Brain microvascular endothelial cell (primary cell): Measurements from ENCODE around the gene NRF1.

Experiments
- DNase-seq: peaks from one replicate; pipeline ENCODE4 v3.0.0-alpha.2; 2020
- H3K27ac ChIP-seq: fragments of 250-450 bp; sonication (Bioruptor Pico); 2 replicates; pipeline ENCODE4 v1.5.1; 2020; ENCODE audit warnings: mild to moderate bottlenecking, moderate library complexity
- H3K27me3 ChIP-seq: fragments of 250-450 bp; sonication (Bioruptor Pico); replicated peaks from 2 replicates; pipeline ENCODE4 v1.5.1; 2020; ENCODE audit warnings: mild to moderate bottlenecking
- H3K36me3 ChIP-seq: fragments of 250-450 bp; sonication (Bioruptor Pico); replicated peaks from 2 replicates; pipeline ENCODE4 v1.5.1; 2020; ENCODE audit warnings: mild to moderate bottlenecking
- H3K4me3 ChIP-seq: 2 replicates; pipeline ENCODE4 v1.5.1; 2011; ENCODE audit warnings: low read depth, mild to moderate bottlenecking, control low read depth, low read length, moderate library complexity
- in situ Hi-C: cut with HindIII; loops from 2 replicates; pipeline ENCODE4 v1.10.0; 2017; ENCODE audit warnings: low sequenced_read_pairs, low pct_ligation_motif_present
- TF ChIP-seq, protein P1 (sequence below): IDR thresholded peaks from 2 replicates; pipeline ENCODE4 v1.5.1; 2011; ENCODE audit warnings: low read depth, mild to moderate bottlenecking, moderate library complexity, low read length, control low read depth, inconsistent platforms; ENCODE audit errors: missing control alignments

NRF1 gene

DNA sequence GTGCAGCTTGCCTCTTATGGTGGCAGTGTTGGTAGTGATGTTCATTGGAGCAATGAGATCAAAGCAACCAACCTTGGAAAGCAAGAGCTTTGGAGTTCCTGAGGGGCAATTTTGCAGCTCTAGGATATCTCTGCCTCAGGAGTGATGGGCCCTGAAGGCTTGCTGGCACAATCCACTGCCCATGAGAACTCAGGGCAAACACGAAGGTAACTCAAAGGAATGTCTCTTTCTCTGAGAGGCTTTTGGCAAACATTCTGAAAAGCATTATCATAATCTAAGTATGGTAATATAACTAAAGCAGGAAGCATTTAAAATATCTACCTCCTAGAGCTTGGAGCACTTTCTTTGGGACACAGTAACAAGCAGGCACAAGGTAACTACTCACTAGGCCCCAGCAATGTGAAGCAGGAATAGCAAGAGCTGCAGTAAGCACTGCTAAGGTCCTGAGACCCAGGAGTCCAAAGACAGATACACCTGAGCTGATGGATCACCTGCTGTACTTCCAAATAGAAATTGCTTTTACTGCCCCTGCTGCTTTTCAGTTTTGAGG lies 103.1 kb downstream of the NRF1 start:
- TF ChIP-seq, protein P1, sequence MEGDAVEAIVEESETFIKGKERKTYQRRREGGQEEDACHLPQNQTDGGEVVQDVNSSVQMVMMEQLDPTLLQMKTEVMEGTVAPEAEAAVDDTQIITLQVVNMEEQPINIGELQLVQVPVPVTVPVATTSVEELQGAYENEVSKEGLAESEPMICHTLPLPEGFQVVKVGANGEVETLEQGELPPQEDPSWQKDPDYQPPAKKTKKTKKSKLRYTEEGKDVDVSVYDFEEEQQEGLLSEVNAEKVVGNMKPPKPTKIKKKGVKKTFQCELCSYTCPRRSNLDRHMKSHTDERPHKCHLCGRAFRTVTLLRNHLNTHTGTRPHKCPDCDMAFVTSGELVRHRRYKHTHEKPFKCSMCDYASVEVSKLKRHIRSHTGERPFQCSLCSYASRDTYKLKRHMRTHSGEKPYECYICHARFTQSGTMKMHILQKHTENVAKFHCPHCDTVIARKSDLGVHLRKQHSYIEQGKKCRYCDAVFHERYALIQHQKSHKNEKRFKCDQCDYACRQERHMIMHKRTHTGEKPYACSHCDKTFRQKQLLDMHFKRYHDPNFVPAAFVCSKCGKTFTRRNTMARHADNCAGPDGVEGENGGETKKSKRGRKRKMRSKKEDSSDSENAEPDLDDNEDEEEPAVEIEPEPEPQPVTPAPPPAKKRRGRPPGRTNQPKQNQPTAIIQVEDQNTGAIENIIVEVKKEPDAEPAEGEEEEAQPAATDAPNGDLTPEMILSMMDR: no peak
- Histone ChIP-seq H3K27me3 (no peaks in the 10 kb centered on the region), H3K4me3 (no peak overlapping the region), H3K36me3 (peaks cover 9% of the 10 kb centered on the region), H3K27ac (no peak overlapping the region)
- no peak for DNase-seq
- in situ Hi-C loops: no loop called here

DNA sequence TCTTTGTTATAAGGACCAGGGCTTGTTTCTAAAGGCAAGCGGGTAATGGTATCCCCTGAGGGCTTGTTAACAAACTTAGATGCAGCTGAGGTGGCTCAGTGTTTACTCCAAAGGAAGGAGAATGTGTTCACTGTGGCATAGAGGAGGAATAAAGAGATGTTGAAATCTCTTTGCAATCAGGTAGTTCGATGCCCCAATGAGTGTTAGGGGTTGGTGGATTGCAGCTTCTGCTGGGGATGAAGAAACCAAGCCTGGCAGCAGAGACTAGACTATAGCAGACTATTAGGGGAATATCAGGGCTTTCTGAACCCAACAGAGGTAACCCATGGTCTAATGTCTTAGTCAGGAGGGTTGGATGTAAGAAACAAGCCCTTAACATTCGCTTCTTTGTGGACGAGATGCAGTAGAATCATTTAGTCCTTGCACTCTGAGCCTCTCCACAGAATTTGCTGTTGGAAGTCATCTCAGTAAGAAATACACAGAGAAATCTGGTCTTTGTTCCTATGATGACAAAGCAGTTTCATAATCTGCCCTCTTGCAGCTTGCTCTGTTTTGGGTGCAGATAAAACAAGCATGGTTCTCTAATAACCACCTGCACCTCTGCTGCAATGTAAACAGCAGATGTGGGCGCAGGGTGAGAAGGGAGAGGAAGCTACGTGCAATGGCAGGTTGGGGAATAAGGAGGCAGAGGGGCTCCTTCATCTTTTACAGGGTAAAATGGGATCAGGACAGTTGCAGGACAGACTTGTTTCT lies 108.6 kb downstream of the NRF1 start:
- H3K27ac ChIP-seq: no peak overlapping the region
- DNase-seq: no peak
- in situ Hi-C loops: no loop called here
- TF ChIP-seq, protein P1: no peak
- no peaks in the 10 kb centered on the region for H3K27me3 ChIP-seq
- H3K36me3 ChIP-seq: peaks cover 5% of the 10 kb centered on the region
- H3K4me3 ChIP-seq: no peak overlapping the region

DNA sequence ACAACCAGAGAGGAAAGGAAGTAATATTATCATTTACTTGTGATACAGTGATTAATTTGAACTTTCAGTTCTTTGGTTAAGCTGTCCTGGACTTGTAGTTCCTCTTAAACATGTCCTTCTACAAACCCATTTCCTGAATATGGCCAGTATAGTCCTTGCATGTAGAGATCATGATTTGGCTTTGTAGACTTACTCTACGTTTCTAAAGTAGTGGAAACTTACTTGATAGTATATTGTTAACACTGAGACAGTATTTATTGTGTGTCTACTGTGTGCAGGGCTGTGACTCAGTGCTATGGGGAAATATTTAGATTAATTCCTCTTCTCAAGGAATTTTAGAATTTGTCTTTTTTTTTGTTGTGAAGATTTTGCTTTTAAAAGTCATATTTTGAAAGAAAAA lies 109.5 kb downstream of the NRF1 start:
- Histone ChIP-seq H3K36me3 (peaks cover 5% of the 10 kb centered on the region), H3K27ac (no peak overlapping the region), H3K27me3 (no peaks in the 10 kb centered on the region), H3K4me3 (no peak overlapping the region)
- TF ChIP-seq, protein P1: no peak
- in situ Hi-C loops: no loop called here
- no peak for DNase-seq

DNA sequence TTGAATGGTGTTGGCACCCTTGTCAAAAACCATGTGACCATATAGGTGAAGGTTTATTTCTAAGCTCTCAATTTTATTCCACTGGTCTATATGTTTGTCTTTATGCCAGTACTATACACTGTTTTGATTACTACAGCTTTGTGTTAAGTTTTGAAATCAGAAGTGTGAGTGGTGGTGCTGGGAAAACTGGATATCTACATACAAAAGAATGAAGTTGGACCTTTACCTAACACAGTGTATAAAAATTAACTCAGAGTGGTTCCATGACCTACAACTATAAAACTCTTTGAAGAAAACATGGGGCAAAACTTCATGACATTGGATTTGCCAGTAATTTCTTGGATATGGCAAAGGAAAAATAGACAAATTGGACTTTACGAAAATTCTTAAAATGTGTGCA lies 112.2 kb downstream of the NRF1 start:
- Histone ChIP-seq H3K4me3 (no peak overlapping the region), H3K36me3 (no peaks in the 10 kb centered on the region), H3K27me3 (no peaks in the 10 kb centered on the region), H3K27ac (no peak overlapping the region)
- in situ Hi-C loops: no loop called here
- no peak for DNase-seq
- TF ChIP-seq, protein P1: no peak

DNA sequence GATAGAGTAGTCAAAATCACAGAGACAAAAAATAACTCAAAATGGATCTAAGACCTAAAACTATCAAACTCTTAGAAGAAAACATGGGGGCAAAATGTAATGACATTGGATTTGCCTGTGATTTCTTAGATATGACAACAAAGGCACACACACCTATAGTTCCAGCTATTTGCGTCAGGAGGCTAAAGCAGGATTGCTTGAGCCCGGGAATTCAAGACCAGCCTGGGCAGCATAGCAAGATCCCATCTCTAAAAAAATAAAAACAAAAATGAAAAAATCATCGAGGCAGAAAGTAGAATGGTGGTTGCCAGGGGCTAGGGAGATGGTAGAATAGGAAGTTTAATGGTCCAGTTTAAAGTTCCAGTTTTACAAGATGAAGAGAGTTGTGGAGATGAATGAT lies 113.3 kb downstream of the NRF1 start:
- H3K36me3 ChIP-seq: no peaks in the 10 kb centered on the region
- no peak overlapping the region for H3K4me3 ChIP-seq
- TF ChIP-seq, protein P1: no peak
- no peak for DNase-seq
- H3K27me3 ChIP-seq: no peaks in the 10 kb centered on the region
- in situ Hi-C loops: no loop called here
- H3K27ac ChIP-seq: no peak overlapping the region
